WTC11 (cell line): ENCODE results near the gene RAPGEF6. TPM values are rescaled to one million over a fixed set of nuclear protein-coding genes. Genes with fewer than 3 reads are reported as not detected.

ENCODE experiments used
- ATAC-seq: fragments of 200-7000 bp; cut with Tn5 transposase; 2 replicates; pipeline ENCODE4 v1.10.0; 2021; ENCODE audit warnings: mild to moderate bottlenecking, moderate library complexity
- CTCF ChIA-PET: fragments of 300-600 bp; sonication (Branson Sonifier 250); formaldehyde crosslinking; loops from one replicate; lab custom pipeline; 2021; ENCODE audit warnings: antibody characterized with exemption; lab: Charles Lee
- POLR2A ChIA-PET: fragments of 350-600 bp; sonication (Branson Sonifier 250); formaldehyde crosslinking; loops from one replicate; lab custom pipeline; 2021; ENCODE audit warnings: antibody characterized with exemption; lab: Charles Lee
- DNase-seq: peaks from one replicate; pipeline ENCODE4 v3.0.0; 2021; ENCODE audit warnings: low spot score
- H3K27ac Mint-ChIP-seq: 2 replicates; pipeline ENCODE4 v1.8.0; 2021; ENCODE audit warnings: mixed read lengths
- H3K27me3 Mint-ChIP-seq: 2 replicates; pipeline ENCODE4 v1.8.0; 2021; ENCODE audit warnings: low read depth, mild to moderate bottlenecking, moderate library complexity, mixed read lengths
- H3K36me3 Mint-ChIP-seq: 2 replicates; pipeline ENCODE4 v1.8.0; 2021; ENCODE audit warnings: mixed read lengths
- H3K4me1 Mint-ChIP-seq: 2 replicates; pipeline ENCODE4 v1.8.0; 2022; ENCODE audit warnings: mixed read lengths
- H3K4me3 Mint-ChIP-seq: 2 replicates; pipeline ENCODE4 v1.8.0; 2021; ENCODE audit warnings: mild to moderate bottlenecking, moderate library complexity, mixed read lengths
- H3K9me3 Mint-ChIP-seq: 2 replicates; pipeline ENCODE4 v1.8.0; 2021; ENCODE audit warnings: mixed read lengths
- AR ChIP-seq: fragments of 250-450 bp; sonication (Bioruptor Pico); IDR thresholded peaks from 2 replicates; pipeline ENCODE4 v1.9.0; 2021; ENCODE audit warnings: mild to moderate bottlenecking
- ESRRA ChIP-seq: sonication (generic); formaldehyde crosslinking; IDR thresholded peaks from 2 replicates; pipeline ENCODE4 v1.8.1; 2022; ENCODE audit warnings: mild to moderate bottlenecking, missing genetic modification reagents, borderline replicate concordance
- GRHL2 ChIP-seq: fragments of 250-450 bp; sonication (Bioruptor Pico); IDR thresholded peaks from 2 replicates; pipeline ENCODE4 v1.8.0; 2022; ENCODE audit warnings: mild to moderate bottlenecking, moderate library complexity; ENCODE audit not compliant: insufficient replicate concordance, severe bottlenecking
- IRF2 ChIP-seq: sonication (generic); formaldehyde crosslinking; IDR thresholded peaks from 2 replicates; pipeline ENCODE4 v1.8.0; 2022; ENCODE audit warnings: low read depth, missing genetic modification reagents, borderline replicate concordance
- KAT7 ChIP-seq: sonication (generic); formaldehyde crosslinking; IDR thresholded peaks from 2 replicates; pipeline ENCODE4 v1.8.1; 2023; ENCODE audit warnings: missing genetic modification reagents, mild to moderate bottlenecking, borderline replicate concordance
- NFYB ChIP-seq: sonication (generic); formaldehyde crosslinking; conservative IDR thresholded peaks from 2 replicates; pipeline ENCODE4 v1.8.0; 2022; ENCODE audit warnings: low read depth, missing genetic modification reagents
- NR2C2 ChIP-seq: sonication (generic); formaldehyde crosslinking; IDR thresholded peaks from 2 replicates; pipeline ENCODE4 v1.8.0; 2022; ENCODE audit warnings: mild to moderate bottlenecking, missing genetic modification reagents
- SOX15 ChIP-seq: fragments of 250-450 bp; sonication (Bioruptor Pico); IDR thresholded peaks from 2 replicates; pipeline ENCODE4 v1.9.0; 2021; ENCODE audit warnings: mild to moderate bottlenecking
- SP1 ChIP-seq: sonication (generic); formaldehyde crosslinking; conservative IDR thresholded peaks from 2 replicates; pipeline ENCODE4 v1.8.1; 2022; ENCODE audit warnings: missing genetic modification reagents
- TCF7 ChIP-seq: sonication (generic); formaldehyde crosslinking; IDR thresholded peaks from 2 replicates; pipeline ENCODE4 v1.8.0; 2022; ENCODE audit warnings: mild to moderate bottlenecking, low read depth, missing genetic modification reagents, moderate library complexity
- TP53 ChIP-seq: sonication (generic); formaldehyde crosslinking; IDR thresholded peaks from 2 replicates; pipeline ENCODE4 v1.8.1; 2023; ENCODE audit warnings: mild to moderate bottlenecking, missing genetic modification reagents
- ZNF121 ChIP-seq: sonication (generic); formaldehyde crosslinking; IDR thresholded peaks from 2 replicates; pipeline ENCODE4 v1.8.0; 2023; ENCODE audit warnings: missing genetic modification reagents
- ZNF138 ChIP-seq: sonication (generic); formaldehyde crosslinking; conservative IDR thresholded peaks from 2 replicates; pipeline ENCODE4 v1.8.1; 2022; ENCODE audit warnings: mild to moderate bottlenecking, moderate library complexity, missing genetic modification reagents
- ZNF232 ChIP-seq: sonication (generic); formaldehyde crosslinking; IDR thresholded peaks from 2 replicates; pipeline ENCODE4 v1.8.0; 2022; ENCODE audit warnings: mild to moderate bottlenecking, missing genetic modification reagents
- ZNF263 ChIP-seq: sonication (generic); formaldehyde crosslinking; IDR thresholded peaks from 2 replicates; pipeline ENCODE4 v1.8.1; 2022; ENCODE audit warnings: low read depth, mild to moderate bottlenecking, moderate library complexity, missing genetic modification reagents
- ZNF317 ChIP-seq: sonication (generic); formaldehyde crosslinking; IDR thresholded peaks from 2 replicates; pipeline ENCODE4 v1.8.1; 2023; ENCODE audit warnings: low read depth, mild to moderate bottlenecking, moderate library complexity, missing genetic modification reagents, borderline replicate concordance
- ZNF416 ChIP-seq: fragments of 250-450 bp; sonication (Bioruptor Pico); IDR thresholded peaks from 2 replicates; pipeline ENCODE4 v1.9.0; 2021; ENCODE audit warnings: mild to moderate bottlenecking, inconsistent platforms
- ZNF423 ChIP-seq: fragments of 250-450 bp; sonication (Bioruptor Pico); IDR thresholded peaks from 2 replicates; pipeline ENCODE4 v2.1.2; 2022; ENCODE audit warnings: mild to moderate bottlenecking, moderate library complexity
- total RNA-seq: library from RNA; stranded (reverse); gene quantifications from 3 replicates; pipeline ENCODE4 v1.2.3, GENCODE V29; 2021
- TF ChIP-seq, protein P1 (sequence below): fragments of 200-600 bp; IDR thresholded peaks from 2 replicates; pipeline ENCODE4 v1.8.0; 2022; ENCODE audit warnings: antibody characterized with exemption
- TF ChIP-seq, protein P2 (sequence below): fragments of 250-450 bp; sonication (Bioruptor Pico); conservative IDR thresholded peaks from 2 replicates; pipeline ENCODE4 v1.9.0; 2021; ENCODE audit warnings: mild to moderate bottlenecking
- TF ChIP-seq, protein P3 (sequence below): sonication (generic); formaldehyde crosslinking; IDR thresholded peaks from 2 replicates; pipeline ENCODE4 v1.8.0; 2022; ENCODE audit warnings: missing genetic modification reagents
- TF ChIP-seq, protein P4 (sequence below): sonication (generic); formaldehyde crosslinking; IDR thresholded peaks from 2 replicates; pipeline ENCODE4 v1.8.1; 2022; ENCODE audit warnings: mild to moderate bottlenecking, moderate library complexity, missing genetic modification reagents

The RAPGEF6 gene
- total RNA-seq, 1 experiment from 2014 or later: 18.0 TPM

DNA sequence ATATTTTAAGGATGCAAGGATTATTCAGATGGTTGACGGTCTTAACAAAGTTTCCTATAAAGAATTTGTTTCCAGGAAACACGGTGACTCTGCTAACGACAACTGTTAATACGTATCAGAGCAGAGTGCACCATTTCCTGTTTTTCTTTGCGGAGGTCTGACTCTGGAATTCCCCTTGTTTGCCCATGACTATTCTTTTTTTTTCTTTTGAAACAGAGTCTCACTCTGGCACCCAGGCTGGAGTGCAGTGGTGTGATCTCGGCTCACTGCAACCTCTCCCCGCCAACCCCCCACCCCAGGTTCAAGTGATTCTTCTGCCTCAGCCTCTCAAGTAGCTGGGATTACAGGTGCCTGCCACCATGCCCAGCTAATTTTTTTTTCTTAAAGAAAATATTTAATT lies 255.3 kb downstream of the RAPGEF6 start:
- Mint-ChIP-seq H3K4me3 (no peak overlapping the region), H3K4me1 (peaks cover 10% of the 10 kb centered on the region), H3K9me3 (no peaks in the 10 kb centered on the region), H3K27ac (no peak overlapping the region), H3K36me3 (no peaks in the 10 kb centered on the region), H3K27me3 (no peaks in the 10 kb centered on the region)
- TF ChIP-seq KAT7 (no peak), GRHL2 (CRISPR knock-in tag) (no peak), IRF2 (CRISPR knock-in tag) (no peak), SOX15 (CRISPR knock-in tag) (no peak), ZNF232 (no peak), NR2C2 (CRISPR knock-in tag) (no peak), ZNF263 (CRISPR knock-in tag) (no peak), ZNF416 (CRISPR knock-in tag) (no peak), ZNF317 (CRISPR knock-in tag) (no peak), ZNF423 (CRISPR knock-in tag) (no peak)
- no peak for ATAC-seq
- no peak for DNase-seq
- ChIA-PET POLR2A (no interaction called here), CTCF (no interaction called here)

DNA sequence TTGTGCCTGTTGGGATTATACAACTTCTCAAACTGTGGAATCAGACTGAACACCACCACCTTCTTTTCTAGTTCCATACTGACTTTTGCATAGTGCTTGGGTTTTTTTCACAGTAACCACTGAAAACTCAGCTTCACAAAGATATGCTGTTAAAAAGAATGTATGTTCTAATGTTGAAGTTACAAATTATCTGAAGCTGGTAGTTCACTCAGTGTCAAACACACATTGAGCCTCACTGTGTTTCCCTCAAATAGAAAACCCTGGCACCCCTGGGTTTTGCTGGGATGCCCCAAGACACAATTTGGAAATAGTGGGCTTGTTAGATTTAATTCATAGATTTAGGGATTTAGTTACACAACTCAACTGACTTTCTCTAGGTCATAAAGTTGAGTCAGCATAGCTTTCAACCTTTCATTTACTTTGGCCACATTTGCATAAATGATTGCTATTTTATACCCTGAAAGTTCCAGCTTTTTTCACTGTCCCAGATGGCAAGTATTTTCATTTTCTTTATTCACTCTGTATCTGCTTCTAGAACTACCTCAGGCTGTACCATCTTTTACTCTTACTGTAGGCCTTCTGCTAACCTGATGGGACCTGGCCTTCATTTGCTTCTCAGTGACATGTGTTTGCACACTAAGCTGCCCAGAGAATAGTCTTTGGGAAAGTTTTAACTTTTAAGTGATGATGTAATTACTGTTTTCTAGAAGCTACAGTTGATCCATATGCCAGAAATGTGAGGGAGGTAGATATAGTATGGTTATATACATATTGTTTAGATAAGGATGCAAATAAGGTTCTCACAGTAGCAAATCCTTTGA lies 256.1 kb downstream of the RAPGEF6 start:
- POLR2A ChIA-PET: interaction anchor here (0.6 kb wide), 1 partner anchor 59 kb away, joined by 4 read pairs; no protein-coding TSS in a partner anchor
- Mint-ChIP-seq H3K27me3 (no peaks in the 10 kb centered on the region), H3K9me3 (no peaks in the 10 kb centered on the region)
- TF ChIP-seq ZNF138 (CRISPR knock-in tag) (no peak), ESRRA (CRISPR knock-in tag) (no peak), NR2C2 (CRISPR knock-in tag) (no peak), TCF7 (CRISPR knock-in tag) (no peak), ZNF121 (CRISPR knock-in tag) (no peak), AR (CRISPR knock-in tag) (no peak), NFYB (CRISPR knock-in tag) (no peak), SP1 (CRISPR knock-in tag) (no peak), ZNF232 (no peak), ZNF317 (CRISPR knock-in tag) (no peak), TP53 (CRISPR knock-in tag) (no peak)
- TF ChIP-seq, protein P1, sequence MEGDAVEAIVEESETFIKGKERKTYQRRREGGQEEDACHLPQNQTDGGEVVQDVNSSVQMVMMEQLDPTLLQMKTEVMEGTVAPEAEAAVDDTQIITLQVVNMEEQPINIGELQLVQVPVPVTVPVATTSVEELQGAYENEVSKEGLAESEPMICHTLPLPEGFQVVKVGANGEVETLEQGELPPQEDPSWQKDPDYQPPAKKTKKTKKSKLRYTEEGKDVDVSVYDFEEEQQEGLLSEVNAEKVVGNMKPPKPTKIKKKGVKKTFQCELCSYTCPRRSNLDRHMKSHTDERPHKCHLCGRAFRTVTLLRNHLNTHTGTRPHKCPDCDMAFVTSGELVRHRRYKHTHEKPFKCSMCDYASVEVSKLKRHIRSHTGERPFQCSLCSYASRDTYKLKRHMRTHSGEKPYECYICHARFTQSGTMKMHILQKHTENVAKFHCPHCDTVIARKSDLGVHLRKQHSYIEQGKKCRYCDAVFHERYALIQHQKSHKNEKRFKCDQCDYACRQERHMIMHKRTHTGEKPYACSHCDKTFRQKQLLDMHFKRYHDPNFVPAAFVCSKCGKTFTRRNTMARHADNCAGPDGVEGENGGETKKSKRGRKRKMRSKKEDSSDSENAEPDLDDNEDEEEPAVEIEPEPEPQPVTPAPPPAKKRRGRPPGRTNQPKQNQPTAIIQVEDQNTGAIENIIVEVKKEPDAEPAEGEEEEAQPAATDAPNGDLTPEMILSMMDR: no peak
- TF ChIP-seq, protein P2, sequence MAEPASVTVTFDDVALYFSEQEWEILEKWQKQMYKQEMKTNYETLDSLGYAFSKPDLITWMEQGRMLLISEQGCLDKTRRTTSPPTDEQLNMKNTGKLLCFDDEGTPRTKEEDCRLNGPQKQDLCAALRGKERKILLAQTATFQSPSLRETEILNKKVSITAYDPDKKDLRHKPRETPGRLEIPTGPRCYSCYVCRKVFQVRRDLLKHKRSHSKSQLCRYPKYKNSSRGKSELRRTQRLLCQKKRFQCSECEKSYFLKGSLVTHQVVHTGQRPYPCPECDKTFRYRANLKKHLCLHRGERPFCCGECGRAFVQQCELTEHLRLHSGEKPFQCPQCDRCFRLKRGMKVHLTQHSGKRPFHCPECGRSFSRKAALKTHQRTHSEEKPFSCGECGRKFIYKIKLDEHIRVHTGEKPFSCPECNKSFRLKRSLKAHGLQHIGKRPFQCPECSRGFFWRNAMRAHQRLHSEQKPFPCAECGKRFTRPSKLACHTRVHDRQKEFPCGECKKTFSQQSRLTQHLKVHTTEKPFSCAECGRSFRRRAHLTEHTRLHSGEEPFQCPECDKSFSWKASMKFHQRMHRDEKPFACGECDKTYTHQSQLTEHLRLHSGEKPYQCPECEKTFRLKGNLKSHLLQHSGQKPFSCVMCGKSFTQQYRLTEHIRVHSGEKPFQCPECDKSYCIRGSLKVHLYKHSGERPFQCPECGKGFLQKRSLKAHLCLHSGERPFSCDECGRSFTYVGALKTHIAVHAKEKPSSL (CRISPR knock-in tag): no peak
- TF ChIP-seq, protein P3, sequence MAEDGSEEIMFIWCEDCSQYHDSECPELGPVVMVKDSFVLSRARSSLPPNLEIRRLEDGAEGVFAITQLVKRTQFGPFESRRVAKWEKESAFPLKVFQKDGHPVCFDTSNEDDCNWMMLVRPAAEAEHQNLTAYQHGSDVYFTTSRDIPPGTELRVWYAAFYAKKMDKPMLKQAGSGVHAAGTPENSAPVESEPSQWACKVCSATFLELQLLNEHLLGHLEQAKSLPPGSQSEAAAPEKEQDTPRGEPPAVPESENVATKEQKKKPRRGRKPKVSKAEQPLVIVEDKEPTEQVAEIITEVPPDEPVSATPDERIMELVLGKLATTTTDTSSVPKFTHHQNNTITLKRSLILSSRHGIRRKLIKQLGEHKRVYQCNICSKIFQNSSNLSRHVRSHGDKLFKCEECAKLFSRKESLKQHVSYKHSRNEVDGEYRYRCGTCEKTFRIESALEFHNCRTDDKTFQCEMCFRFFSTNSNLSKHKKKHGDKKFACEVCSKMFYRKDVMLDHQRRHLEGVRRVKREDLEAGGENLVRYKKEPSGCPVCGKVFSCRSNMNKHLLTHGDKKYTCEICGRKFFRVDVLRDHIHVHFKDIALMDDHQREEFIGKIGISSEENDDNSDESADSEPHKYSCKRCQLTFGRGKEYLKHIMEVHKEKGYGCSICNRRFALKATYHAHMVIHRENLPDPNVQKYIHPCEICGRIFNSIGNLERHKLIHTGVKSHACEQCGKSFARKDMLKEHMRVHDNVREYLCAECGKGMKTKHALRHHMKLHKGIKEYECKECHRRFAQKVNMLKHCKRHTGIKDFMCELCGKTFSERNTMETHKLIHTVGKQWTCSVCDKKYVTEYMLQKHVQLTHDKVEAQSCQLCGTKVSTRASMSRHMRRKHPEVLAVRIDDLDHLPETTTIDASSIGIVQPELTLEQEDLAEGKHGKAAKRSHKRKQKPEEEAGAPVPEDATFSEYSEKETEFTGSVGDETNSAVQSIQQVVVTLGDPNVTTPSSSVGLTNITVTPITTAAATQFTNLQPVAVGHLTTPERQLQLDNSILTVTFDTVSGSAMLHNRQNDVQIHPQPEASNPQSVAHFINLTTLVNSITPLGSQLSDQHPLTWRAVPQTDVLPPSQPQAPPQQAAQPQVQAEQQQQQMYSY (CRISPR knock-in tag): no peak
- TF ChIP-seq, protein P4, sequence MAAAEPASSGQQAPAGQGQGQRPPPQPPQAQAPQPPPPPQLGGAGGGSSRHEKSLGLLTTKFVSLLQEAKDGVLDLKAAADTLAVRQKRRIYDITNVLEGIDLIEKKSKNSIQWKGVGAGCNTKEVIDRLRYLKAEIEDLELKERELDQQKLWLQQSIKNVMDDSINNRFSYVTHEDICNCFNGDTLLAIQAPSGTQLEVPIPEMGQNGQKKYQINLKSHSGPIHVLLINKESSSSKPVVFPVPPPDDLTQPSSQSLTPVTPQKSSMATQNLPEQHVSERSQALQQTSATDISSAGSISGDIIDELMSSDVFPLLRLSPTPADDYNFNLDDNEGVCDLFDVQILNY (CRISPR knock-in tag): no peak
- TF ChIP-seq, all 79 proteins: peak for 0
- no peak for ATAC-seq
- no peaks in the 10 kb centered on the region for H3K36me3 Mint-ChIP-seq
- CTCF ChIA-PET: no interaction called here
- DNase-seq: no peak
- no peak overlapping the region for H3K4me3 Mint-ChIP-seq
- H3K4me1 Mint-ChIP-seq: peaks cover 10% of the 10 kb centered on the region
- no peak overlapping the region for H3K27ac Mint-ChIP-seq
